Measurements from ENCODE around the gene PAQR9. TPM values are rescaled to one million over a fixed set of nuclear protein-coding genes. Genes with fewer than 3 reads are reported as not detected.

Gene PAQR9
- total and polyA plus RNA-seq, 8 donors, result not detected

Small RNA genes lying within 50 kb of the gene (small RNA-seq; reads per million reads assigned to genes)
- gene AC021074.2, result 0 reads per million in 4 donors

Other genes starting within 250 kb of the PAQR9 start
- 10 to 100 TPM in 1 of 5 donors, 1 to 10 TPM in 4; 1.2 to 28.8 (median 4.8) TPM for gene TRPC1, start 239.6 kb downstream of the PAQR9 start, total RNA-seq
- 1 to 10 TPM; 1.7 to 2.7 (median 2.6) TPM for gene TRPC1, start 239.6 kb downstream of the PAQR9 start, polyA plus RNA-seq
- 10 to 100 TPM in 2 of 5 donors, 1 to 10 TPM in 1, not detected in 2; 6.2 to 26.9 (median 19.6) TPM for gene PCOLCE2, start 74.6 kb downstream of the PAQR9 start, total RNA-seq
- 1 to 10 TPM in 1 of 3 donors, under 1 TPM in 2; 0.75 to 1.1 (median 0.78) TPM for gene PCOLCE2, start 74.6 kb downstream of the PAQR9 start, polyA plus RNA-seq
- gene U2SURP, start 37.9 kb upstream of the PAQR9 start, total RNA-seq, result 100 to 1,000 TPM in 2 of 5 donors, 10 to 100 TPM in 3; 50.4 to 156 (median 96.5) TPM
- 10 to 100 TPM; 12.8 to 27.6 (median 16.6) TPM for gene U2SURP, start 37.9 kb upstream of the PAQR9 start, polyA plus RNA-seq
- 1 to 10 TPM in 4 of 5 donors, under 1 TPM in 1; 0.89 to 5.7 (median 2.3) TPM for gene CHST2, start 156.1 kb upstream of the PAQR9 start, total RNA-seq
- 1 to 10 TPM in 2 of 3 donors, under 1 TPM in 1; 0.73 to 5.9 (median 4.6) TPM for gene CHST2, start 156.1 kb upstream of the PAQR9 start, polyA plus RNA-seq

All from stomach (tissue), 8 donors.